Endothelial cell of umbilical vein (primary cell): ENCODE data around the gene RXFP4. TPM values are rescaled to one million over a fixed set of nuclear protein-coding genes. Genes with fewer than 3 reads are reported as not detected.

Source experiments
- BruUV-seq: library from RNA; stranded (reverse); fragments of 400-500 nt; replicated peaks from 2 replicates; lab custom pipeline; 2021; lab: Mats Ljungman, UMichigan
- CTCF ChIA-PET: fragments of 300-600, 350-600 bp; sonication (Branson Sonifier 250); formaldehyde crosslinking; loops from one replicate; lab custom pipeline; 2021; ENCODE audit warnings: antibody characterized with exemption, inconsistent platforms; lab: Charles Lee
- POLR2A ChIA-PET: fragments of 300-600, 350-600 bp; sonication (Branson Sonifier 250); formaldehyde crosslinking; loops from one replicate; lab custom pipeline; 2021; ENCODE audit warnings: antibody characterized with exemption, inconsistent platforms; lab: Charles Lee
- DNase-seq: peaks from one replicate; pipeline ENCODE4 v3.0.0-alpha.2; 2011; ENCODE audit warnings: low read depth, low spot score
- FAIRE-seq: peaks from 2 replicates; lab custom pipeline; 2011; peaks lifted over from hg19 to GRCh38; lab: Jason Lieb, UNC
- H2AFZ ChIP-seq: 2 replicates; pipeline ENCODE4 v1.6.0; 2012; ENCODE audit warnings: low read depth, low read length, control low read depth, inconsistent platforms
- H3K27ac ChIP-seq: 2 replicates; pipeline ENCODE4 v1.5.1; 2011; ENCODE audit warnings: low read depth, mild to moderate bottlenecking, control low read depth, low read length, moderate library complexity; ENCODE audit not compliant: insufficient read depth
- H3K27me3 ChIP-seq, 2 experiments: 2 replicates each; pipeline versions ENCODE4 v1.6.0 to v1.6.1; 2011; ENCODE audit warnings: low read length in 2 of 2, mixed read lengths in 1 of 2; ENCODE audit not compliant: control insufficient read depth in 2 of 2, insufficient read depth in 2 of 2
- H3K36me3 ChIP-seq, 2 experiments: 2 replicates in 1 of 2; 3 replicates in 1 of 2; pipeline ENCODE4 v1.5.1; 2011; ENCODE audit warnings: low read length in 2 of 2, mild to moderate bottlenecking in 1 of 2, moderate library complexity in 1 of 2; ENCODE audit not compliant: control insufficient read depth in 2 of 2, insufficient read depth in 2 of 2; ENCODE audit errors: extremely low read depth in 1 of 2
- H3K4me1 ChIP-seq: 3 replicates; pipeline ENCODE4 v1.5.1; 2011; ENCODE audit warnings: mild to moderate bottlenecking, low read length; ENCODE audit not compliant: control insufficient read depth, insufficient read depth; ENCODE audit errors: extremely low read depth
- H3K4me2 ChIP-seq: 2 replicates; pipeline ENCODE4 v1.6.1; 2011; ENCODE audit warnings: low read length, control low read depth, mixed read lengths; ENCODE audit not compliant: insufficient read depth
- H3K4me3 ChIP-seq, 3 experiments: fragments of 200-600 bp in 1 of 3; sonication (generic), shearing (Covaris generic) in 1 of 3; replicated peaks in 1 of 3; 2 replicates each; pipeline ENCODE4 v1.5.1; 2011 to 2016; ENCODE audit warnings: control low read depth in 3 of 3, low read length in 3 of 3, mild to moderate bottlenecking in 2 of 3, inconsistent platforms in 1 of 3, low read depth in 1 of 3, moderate library complexity in 1 of 3; ENCODE audit not compliant: insufficient read depth in 1 of 3
- H3K79me2 ChIP-seq: 2 replicates; pipeline ENCODE4 v1.6.0; 2012; ENCODE audit warnings: low read length, inconsistent platforms; ENCODE audit not compliant: control insufficient read depth, insufficient read depth
- H3K9ac ChIP-seq: replicated peaks from 2 replicates; pipeline ENCODE3; 2011; ENCODE audit warnings: low read length, control low read depth; ENCODE audit not compliant: insufficient read depth; ENCODE audit errors: extremely low read depth
- H3K9me1 ChIP-seq: replicated peaks from 3 replicates; pipeline ENCODE4 v1.6.0; 2011; ENCODE audit warnings: mild to moderate bottlenecking, low read length; ENCODE audit not compliant: control insufficient read depth, insufficient read depth; ENCODE audit errors: extremely low read depth
- H3K9me3 ChIP-seq: replicated peaks from 2 replicates; pipeline ENCODE4 v1.5.1; 2012; ENCODE audit warnings: low read length, inconsistent platforms; ENCODE audit not compliant: control insufficient read depth, insufficient read depth
- H4K20me1 ChIP-seq: replicated peaks from 2 replicates; pipeline ENCODE3; 2011; ENCODE audit warnings: mild to moderate bottlenecking, low read length; ENCODE audit not compliant: control insufficient read depth, insufficient read depth; ENCODE audit errors: extremely low read depth
- EZH2 ChIP-seq: IDR thresholded peaks from 2 replicates; pipeline ENCODE4 v1.6.1; 2012; ENCODE audit warnings: borderline replicate concordance, low read depth, mild to moderate bottlenecking, moderate library complexity, low read length, inconsistent platforms; ENCODE audit not compliant: severe bottlenecking
- FOS ChIP-seq: IDR thresholded peaks from 2 replicates; pipeline ENCODE4 v1.6.1; 2011; ENCODE audit warnings: mild to moderate bottlenecking, low read length, moderate library complexity, borderline replicate concordance; ENCODE audit not compliant: insufficient read depth
- GATA2 ChIP-seq: IDR thresholded peaks from 2 replicates; pipeline ENCODE4 v1.7.0; 2011; ENCODE audit warnings: low read depth, mild to moderate bottlenecking, moderate library complexity, mixed read lengths, low read length; ENCODE audit not compliant: insufficient read length, insufficient read depth
- JUN ChIP-seq: IDR thresholded peaks from 2 replicates; pipeline ENCODE4 v1.6.1; 2011; ENCODE audit warnings: borderline replicate concordance, low read depth; ENCODE audit not compliant: insufficient read length, insufficient read depth
- MYC ChIP-seq: IDR thresholded peaks from one replicate; pipeline ENCODE4 v1.6.1; 2011; ENCODE audit warnings: mild to moderate bottlenecking, low read depth, low read length
- POLR2A ChIP-seq: IDR thresholded peaks from 2 replicates; pipeline ENCODE4 v1.6.1; 2012; ENCODE audit warnings: low read depth, mild to moderate bottlenecking, control low read depth, low read length
- POLR2AphosphoS5 ChIP-seq: IDR thresholded peaks from 2 replicates; pipeline ENCODE4 v1.6.1; 2012; ENCODE audit warnings: low read depth, mild to moderate bottlenecking, control low read depth, low read length, moderate library complexity; ENCODE audit not compliant: insufficient read depth
- dilution Hi-C: fragments of 300-500 bp; cut with MboI; formaldehyde crosslinking; loops from one replicate; pipeline ENCODE4 v1.15.0; 2019; ENCODE audit warnings: low sequenced_read_pairs; ENCODE audit not compliant: extremely low pct_ligation_motif_present
- intact Hi-C: fragments of 100-400 bp; cut with micrococcal nuclease; formaldehyde crosslinking; loops from one replicate; pipeline ENCODE4 v1.10.0; 2022
- polyA plus RNA-seq, 4 experiments: library from polyadenylated mRNA; depleted of rRNA in 3 of 4; stranded (reverse) in 3 of 4; unstranded in 1 of 4; fragments of >200 nt; gene quantifications; 2 replicates each; pipeline versions ENCODE4 v1.2.1 to v1.2.3, GENCODE V29; 2011 to 2012; ENCODE audit warnings: missing spikeins in 1 of 4
- total RNA-seq: library from RNA; stranded (reverse); gene quantifications from 2 replicates; pipeline ENCODE4 v1.2.3, GENCODE V29; 2021
- TF ChIP-seq, protein P1 (sequence below), 2 donors: IDR thresholded peaks; 1 replicate in 1 of 2; 2 replicates in 1 of 2; pipeline ENCODE4 v1.5.1; 2011; ENCODE audit warnings: low read length in 2 of 2, mild to moderate bottlenecking in 2 of 2, moderate library complexity in 2 of 2, control low read depth in 1 of 2, inconsistent platforms in 1 of 2, low read depth in 1 of 2; ENCODE audit not compliant: insufficient read depth in 1 of 2; ENCODE audit errors: extremely low read depth in 1 of 2
- TF ChIP-seq, protein P2 (sequence below): IDR thresholded peaks from 2 replicates; pipeline ENCODE4 v1.6.1; 2011; ENCODE audit not compliant: insufficient read depth, insufficient read length

Gene RXFP4
- total and polyA plus RNA-seq, 2 donors (not counting 3 experiments of a cell fraction or from before 2014, with no cell fraction given) = not detected

DNA sequence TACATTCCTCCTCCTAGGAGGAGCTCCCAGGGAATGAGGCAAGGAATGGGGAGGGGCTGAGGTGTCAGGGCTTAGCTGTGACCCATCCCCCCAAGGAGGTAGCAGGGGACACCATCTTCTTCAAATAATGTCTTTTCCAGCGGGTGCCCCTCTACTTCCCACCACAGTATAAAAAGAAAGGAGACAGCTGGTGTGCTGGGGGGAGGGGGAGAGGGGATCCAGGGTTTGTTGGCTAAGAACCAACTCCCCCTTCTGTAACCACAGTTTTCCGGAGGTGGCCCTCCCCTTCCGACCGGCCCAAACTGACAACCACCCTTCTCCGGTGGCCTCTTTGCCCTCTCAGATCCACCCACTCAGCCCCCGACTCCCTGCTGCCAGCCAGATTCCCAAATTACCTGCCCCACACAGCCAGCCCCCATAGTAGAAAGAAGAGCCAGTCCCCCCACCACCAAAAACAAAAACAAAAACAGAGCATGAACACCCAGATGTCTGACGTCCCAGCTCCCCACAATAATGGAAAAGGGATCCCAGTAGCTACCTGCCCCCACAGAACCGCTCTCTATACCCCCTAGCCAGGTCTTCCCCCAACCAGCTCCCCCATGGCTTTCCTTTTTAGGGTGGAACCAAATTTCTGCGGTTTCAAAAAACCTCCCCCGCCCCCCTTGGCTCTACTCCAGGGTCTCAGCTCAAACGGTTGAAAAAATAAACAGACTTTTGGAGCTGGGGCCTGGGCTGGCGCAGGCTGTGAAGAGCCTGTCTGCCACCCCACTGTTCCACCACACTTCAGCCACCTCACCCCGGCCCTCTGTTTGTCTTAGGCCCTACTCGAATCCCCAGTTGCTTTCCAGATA lies 34.8 kb downstream of the RXFP4 start:
- dilution Hi-C loops (no loop called here), intact Hi-C loops (loop anchor here (2.0 kb wide), 1 partner anchor 13 kb away; no protein-coding TSS in a partner anchor)
- Histone ChIP-seq H3K79me2 (peaks cover 73% of the 10 kb centered on the region), H3K4me1 (peaks cover 74% of the 10 kb centered on the region), H3K9ac (peak overlapping the region; percentile 53), H3K4me2 (peak overlapping the region; percentile 78), H4K20me1 (no peaks in the 10 kb centered on the region), H2AFZ (no peak overlapping the region), H3K36me3 (peaks cover 0 to 2% of the 10 kb centered on the region in 2 experiments), H3K4me3 (peak overlapping the region; percentile 39 to 76 (median 43)), H3K27me3 (no peaks in the 10 kb centered on the region), H3K9me3 (no peaks in the 10 kb centered on the region), H3K9me1 (no peaks in the 10 kb centered on the region), H3K27ac (peak overlapping the region; percentile 0)
- TF ChIP-seq, protein P1, sequence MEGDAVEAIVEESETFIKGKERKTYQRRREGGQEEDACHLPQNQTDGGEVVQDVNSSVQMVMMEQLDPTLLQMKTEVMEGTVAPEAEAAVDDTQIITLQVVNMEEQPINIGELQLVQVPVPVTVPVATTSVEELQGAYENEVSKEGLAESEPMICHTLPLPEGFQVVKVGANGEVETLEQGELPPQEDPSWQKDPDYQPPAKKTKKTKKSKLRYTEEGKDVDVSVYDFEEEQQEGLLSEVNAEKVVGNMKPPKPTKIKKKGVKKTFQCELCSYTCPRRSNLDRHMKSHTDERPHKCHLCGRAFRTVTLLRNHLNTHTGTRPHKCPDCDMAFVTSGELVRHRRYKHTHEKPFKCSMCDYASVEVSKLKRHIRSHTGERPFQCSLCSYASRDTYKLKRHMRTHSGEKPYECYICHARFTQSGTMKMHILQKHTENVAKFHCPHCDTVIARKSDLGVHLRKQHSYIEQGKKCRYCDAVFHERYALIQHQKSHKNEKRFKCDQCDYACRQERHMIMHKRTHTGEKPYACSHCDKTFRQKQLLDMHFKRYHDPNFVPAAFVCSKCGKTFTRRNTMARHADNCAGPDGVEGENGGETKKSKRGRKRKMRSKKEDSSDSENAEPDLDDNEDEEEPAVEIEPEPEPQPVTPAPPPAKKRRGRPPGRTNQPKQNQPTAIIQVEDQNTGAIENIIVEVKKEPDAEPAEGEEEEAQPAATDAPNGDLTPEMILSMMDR (IDR thresholded peaks at IDR 0.05; ENCODE audit: extremely low read depth in 1 of 2, insufficient read depth in 1 of 2, low read depth in 1 of 2, low read length in 2 of 2) = no peak
- TF ChIP-seq GATA2 (no peak), POLR2AphosphoS5 (no peak), POLR2A (peak; percentile 44), MYC (no peak), FOS (no peak), EZH2 (no peak), JUN (no peak)
- TF ChIP-seq, protein P2, sequence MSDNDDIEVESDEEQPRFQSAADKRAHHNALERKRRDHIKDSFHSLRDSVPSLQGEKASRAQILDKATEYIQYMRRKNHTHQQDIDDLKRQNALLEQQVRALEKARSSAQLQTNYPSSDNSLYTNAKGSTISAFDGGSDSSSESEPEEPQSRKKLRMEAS = no peak
- ChIA-PET POLR2A (interaction anchor here (0.9 to 1.4 kb wide), 2 partner anchors 9 to 14 kb away, joined by 3 to 4 read pairs; no protein-coding TSS in a partner anchor), CTCF (interaction anchor here (0.7 to 12.1 kb wide), 8 partner anchors 9 to 942 kb away, joined by 3 to 138 read pairs (median 18); partner anchors contain the start of gene RXFP4)
- FAIRE-seq = peak; percentile 91
- BruUV-seq = no TSS peak
- no peak for DNase-seq
